Measurements from ENCODE around the gene COG7.

GRCh38 chr16:23478566-23478965 is 25.6 kb upstream of the COG7 start:
- TF ChIP-seq POLR2A (IDR thresholded peaks at IDR 0.05) (no peak), CTCF (IDR thresholded peaks at IDR 0.05) (no peak)
